ENCODE results near the gene ZNF580. TPM values are rescaled to one million over a fixed set of nuclear protein-coding genes. Genes with fewer than 3 reads are reported as not detected.

The ZNF580 gene
- polyA plus RNA-seq, 12 donors: 14.0 to 42.9 (median 18.9) TPM; not detected in 1

- no peak for DNase-seq
These were observed 16.4 kb downstream of the ZNF580 start for GRCh38 chr19:55656988-55657747.

GRCh38 chr19:55658846-55659459, 18.2 kb downstream of the ZNF580 start:
- DNase-seq: no peak

GRCh38 chr19:55659822-55660221, 19.0 kb downstream of the ZNF580 start:
- DNase-seq: no peak

- no peak for DNase-seq
These were observed 19.6 kb downstream of the ZNF580 start for GRCh38 chr19:55660404-55660803.

GRCh38 chr19:55660991-55661390, 20.2 kb downstream of the ZNF580 start:
- no peak for DNase-seq

- no peak for DNase-seq
These were observed 21.0 kb downstream of the ZNF580 start for GRCh38 chr19:55661826-55662225.

- DNase-seq: no peak
These were observed 23.2 kb downstream of the ZNF580 start for GRCh38 chr19:55663846-55664536.

GRCh38 chr19:55666343-55667005, 25.7 kb downstream of the ZNF580 start:
- DNase-seq: no peak

- no peak for DNase-seq
These were observed 26.2 kb downstream of the ZNF580 start for GRCh38 chr19:55667006-55667381.

GRCh38 chr19:55667511-55667910, 26.7 kb downstream of the ZNF580 start:
- DNase-seq: no peak

- no peak for DNase-seq
These were observed 27.2 kb downstream of the ZNF580 start for GRCh38 chr19:55667958-55668357.

GRCh38 chr19:55668603-55669348, 28.0 kb downstream of the ZNF580 start:
- no peak for DNase-seq

GRCh38 chr19:55669418-55670279, 28.8 kb downstream of the ZNF580 start:
- no peak for DNase-seq

GRCh38 chr19:55670280-55671053, 29.7 kb downstream of the ZNF580 start:
- DNase-seq: no peak

- no peak for DNase-seq
These were observed 30.2 kb downstream of the ZNF580 start for GRCh38 chr19:55671054-55671378.

- DNase-seq: no peak
These were observed 31.6 kb downstream of the ZNF580 start for GRCh38 chr19:55672418-55672817.

- no peak for DNase-seq
These were observed 32.7 kb downstream of the ZNF580 start for GRCh38 chr19:55673465-55673864.

- DNase-seq: no peak
These were observed 33.1 kb downstream of the ZNF580 start for GRCh38 chr19:55673889-55674288.

- no peak for DNase-seq
These were observed 33.6 kb downstream of the ZNF580 start for GRCh38 chr19:55674459-55674840.

Measured in muscle of arm (tissue), 12 donors.